Forelimb muscle (tissue), 1 donor: ENCODE data around the gene TMEM132D. TPM values are rescaled to one million over a fixed set of nuclear protein-coding genes. Genes with fewer than 3 reads are reported as not detected.
"Not testable (repeated sequence)": the region's sequence is repeated elsewhere in the genome, so short reads cannot be mapped to it uniquely, and the experiment has no call there.

ENCODE experiments used
- DNase-seq: peaks from one replicate; pipeline ENCODE4 v3.0.0-alpha.2; 2013; ENCODE audit warnings: low read depth
- polyA plus RNA-seq: library from polyadenylated mRNA; unstranded; fragments of 120-200 nt; gene quantifications from one replicate; pipeline ENCODE4 v1.2.1, GENCODE V29; 2013; ENCODE audit not compliant: insufficient read length

The TMEM132D gene
- polyA plus RNA-seq, 1 donor, result 0.52 TPM

GRCh38 chr12:129592449-129592848 is 311.4 kb downstream of the TMEM132D start:
- no peak for DNase-seq

DNA sequence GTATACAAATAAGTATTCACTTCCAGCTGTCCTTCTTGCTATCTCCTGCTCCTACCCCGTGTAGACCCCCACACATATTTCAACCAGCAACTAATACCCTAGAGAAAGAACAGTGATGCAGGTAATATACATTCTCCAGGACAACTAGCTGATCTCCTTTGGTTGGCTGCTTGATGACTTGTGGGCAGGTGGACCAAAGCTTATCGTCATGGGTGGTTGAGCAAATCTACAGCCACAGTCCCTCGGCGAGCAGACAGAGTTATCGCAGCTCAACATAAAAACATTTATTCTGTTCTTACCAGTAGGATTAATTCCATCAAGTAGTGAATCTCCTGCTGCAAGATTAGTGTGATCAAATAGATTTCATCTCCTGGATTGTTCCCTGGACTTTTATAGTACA is 314.3 kb downstream of the TMEM132D start:
- no peak for DNase-seq

DNA sequence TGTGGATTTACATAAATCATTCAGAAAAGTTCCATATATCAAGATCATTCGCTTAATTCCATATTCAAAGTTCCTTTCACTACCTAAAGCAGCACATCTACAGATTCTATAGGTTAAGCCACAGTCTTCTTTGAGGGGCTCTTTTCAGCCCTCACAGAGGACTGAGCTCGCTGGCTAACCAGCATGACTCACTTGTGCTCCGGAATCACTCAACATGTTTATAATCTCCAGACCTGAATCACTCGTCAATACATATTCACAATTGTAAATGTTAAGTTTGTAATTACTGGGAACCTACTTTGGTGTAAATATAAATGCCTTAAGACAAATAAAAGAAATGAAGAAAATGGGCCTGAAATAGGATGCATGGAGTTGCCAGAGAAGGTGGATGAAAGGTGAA is 315.7 kb downstream of the TMEM132D start:
- no peak for DNase-seq

DNA sequence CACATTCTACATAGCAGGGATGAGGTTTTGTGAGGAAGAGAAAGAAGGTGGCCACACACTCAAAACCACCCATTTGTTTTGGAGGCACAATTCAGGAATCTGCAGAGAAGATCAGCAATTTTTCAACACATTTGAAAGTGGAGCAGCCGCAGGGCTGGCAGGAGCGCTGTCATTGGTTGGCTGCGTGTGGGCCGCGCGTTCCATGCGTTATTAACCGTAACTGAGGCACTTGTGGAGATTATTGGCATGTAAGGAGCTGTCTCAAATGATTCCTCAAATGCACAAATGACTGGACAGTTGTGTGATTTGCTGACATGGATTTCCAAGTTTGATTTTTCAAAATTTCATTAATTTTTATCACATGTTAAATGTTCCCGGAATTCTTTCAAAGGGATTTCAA is 318.5 kb downstream of the TMEM132D start:
- no peak for DNase-seq

DNA sequence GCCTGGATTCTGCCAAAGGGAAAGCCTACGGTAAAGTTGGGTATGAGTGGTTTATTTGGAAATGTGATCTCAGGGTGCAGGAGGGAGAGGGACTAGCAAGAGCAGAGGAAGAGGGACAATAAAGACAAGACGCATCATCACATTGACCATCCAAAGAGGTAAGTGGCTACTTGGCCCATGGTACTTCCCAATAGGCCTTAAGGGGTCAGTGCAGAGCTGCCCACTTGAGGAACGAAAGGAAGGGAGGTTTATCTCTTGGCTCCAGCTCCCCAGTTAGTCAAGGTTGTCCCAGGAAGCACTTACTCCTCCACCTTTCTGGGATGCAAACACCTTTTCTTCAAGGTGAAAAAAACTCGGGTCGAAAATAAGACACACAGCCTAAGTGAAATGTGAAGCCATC is 323.9 kb downstream of the TMEM132D start:
- DNase-seq, result no peak

DNA sequence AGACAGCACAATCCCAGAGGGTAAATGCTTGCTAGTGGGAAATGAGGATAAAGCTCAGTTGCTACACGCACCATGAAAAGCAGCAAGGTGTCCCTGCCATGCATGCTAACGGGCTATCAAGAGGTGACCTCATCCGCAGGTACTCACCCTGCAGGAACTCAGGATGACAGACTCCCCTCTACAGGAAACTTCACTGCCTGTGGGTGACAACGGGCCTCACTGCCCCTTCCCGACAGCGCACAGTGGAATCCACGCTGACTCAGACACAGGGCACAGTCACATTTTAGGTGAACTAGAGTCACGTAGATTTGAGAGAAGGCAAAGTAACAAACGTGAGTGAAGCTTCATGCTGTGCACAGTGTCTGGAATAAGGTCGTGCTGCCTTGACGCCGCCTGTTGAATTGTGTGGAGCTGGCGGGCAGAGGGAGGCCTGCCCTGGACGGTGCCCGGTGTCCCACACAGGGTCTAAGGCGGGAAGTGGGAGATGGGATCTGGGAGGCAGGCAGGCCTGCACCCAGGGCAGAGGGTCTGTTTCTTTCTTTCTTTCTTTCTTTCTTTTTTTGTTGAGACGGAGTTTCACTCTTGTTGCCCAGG is 331.8 kb downstream of the TMEM132D start:
- DNase-seq, result no peak

GRCh38 chr12:129570796-129571400 is 332.9 kb downstream of the TMEM132D start:
- DNase-seq, result no peak

DNA sequence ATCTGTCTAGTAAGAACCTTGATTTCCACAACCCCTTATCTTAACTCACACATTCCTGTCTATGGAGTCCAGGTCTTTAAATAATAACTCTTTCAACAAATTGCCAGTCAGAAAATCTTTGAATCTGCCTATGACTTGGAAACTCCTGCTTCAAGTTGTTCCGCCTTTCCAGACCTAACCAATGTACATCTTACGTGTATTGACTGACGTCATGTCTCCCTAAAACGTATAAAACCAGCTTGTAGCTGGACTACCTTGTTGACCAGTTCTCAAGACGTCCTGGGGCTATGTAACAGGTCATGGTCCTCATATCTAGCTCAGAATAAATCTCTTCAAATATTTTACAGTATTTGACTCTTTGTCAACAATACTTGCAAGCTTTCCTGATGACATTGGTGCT is 337.0 kb downstream of the TMEM132D start:
- no peak for DNase-seq

DNA sequence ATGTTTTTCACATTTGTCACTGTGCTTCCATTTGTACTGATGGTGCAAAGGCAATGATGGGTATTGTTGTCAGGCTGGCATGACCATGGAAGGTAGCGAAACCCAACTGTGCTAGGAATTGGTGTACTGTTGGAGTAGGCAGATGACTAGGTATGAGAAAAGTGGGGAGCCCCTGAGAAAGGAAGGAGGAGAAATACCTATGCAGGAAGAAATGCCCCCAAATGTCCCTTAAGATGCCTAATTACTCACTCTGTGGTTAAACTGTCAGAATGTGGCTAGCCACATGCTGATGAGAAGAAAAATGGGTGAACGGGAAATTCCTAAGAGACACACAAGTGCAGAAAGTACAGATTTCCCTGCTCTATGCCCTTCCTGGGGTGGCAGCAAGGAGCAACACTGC is 339.1 kb downstream of the TMEM132D start:
- DNase-seq, result no peak

DNA sequence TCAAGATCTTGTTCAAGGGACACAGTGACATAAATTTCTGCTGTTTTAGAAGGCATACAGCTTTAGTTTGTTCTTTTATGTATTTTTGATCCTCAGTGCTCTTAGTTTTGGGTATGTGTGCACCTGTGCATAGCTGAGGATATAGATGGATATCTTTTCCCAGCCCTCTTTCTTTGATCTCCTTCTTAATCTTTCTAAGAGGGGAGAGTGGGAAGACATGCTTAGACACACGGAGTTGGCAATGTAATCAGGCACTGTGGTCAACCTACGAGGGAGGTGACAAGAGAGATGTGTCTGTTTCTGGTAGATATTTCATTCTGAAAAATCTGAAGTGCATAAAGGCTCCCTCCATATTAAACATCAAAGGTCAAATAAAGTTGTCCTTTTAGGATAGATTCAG is 340.6 kb downstream of the TMEM132D start:
- DNase-seq, result no peak

GRCh38 chr12:129561304-129561703 is 342.5 kb downstream of the TMEM132D start:
- DNase-seq, result no peak

GRCh38 chr12:129559776-129560175 is 344.0 kb downstream of the TMEM132D start:
- peak; percentile 9 for DNase-seq

- no peak for DNase-seq
Measured at GRCh38 chr12:129558036-129558435, 345.8 kb downstream of the TMEM132D start.

- no peak for DNase-seq
Measured at GRCh38 chr12:129556082-129556481, 347.7 kb downstream of the TMEM132D start.

DNA sequence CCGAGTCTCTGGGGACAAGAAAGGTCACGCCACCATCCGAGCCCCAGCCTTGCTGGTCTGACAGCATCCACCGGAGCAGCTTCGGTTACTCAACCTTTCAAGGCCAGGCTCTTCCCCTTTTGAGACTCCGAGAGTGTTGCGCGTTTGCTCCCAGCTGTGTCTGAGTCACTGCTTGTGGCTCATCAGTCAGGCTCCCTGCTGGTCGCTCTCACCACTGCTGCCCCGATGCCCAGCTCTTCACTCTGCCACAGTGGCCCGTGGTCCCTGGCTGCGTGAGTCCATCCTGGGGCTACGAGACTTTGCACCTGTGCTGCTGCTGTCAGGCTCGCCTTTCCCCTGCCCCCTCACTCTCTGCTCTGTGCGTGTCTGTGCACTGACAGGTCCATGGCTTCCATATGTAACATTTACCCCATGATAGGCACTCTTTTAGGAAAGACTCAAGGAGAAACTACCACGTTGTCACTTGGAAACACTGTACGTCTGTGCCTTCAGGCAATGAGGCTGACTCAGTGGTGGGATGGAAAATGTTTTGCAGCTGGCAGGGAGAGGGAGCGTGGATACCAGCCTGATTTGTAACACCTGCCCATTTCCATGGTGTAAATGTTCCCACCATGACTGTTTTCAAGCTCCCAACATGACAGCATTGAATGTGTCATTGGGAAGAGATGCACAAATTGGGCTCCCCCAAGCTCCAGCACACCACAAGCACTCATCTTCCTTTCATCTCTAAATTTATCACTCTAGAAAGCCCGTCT is 350.7 kb downstream of the TMEM132D start:
- DNase-seq, result no peak

GRCh38 chr12:129551441-129551840 is 352.4 kb downstream of the TMEM132D start:
- no peak for DNase-seq

DNA sequence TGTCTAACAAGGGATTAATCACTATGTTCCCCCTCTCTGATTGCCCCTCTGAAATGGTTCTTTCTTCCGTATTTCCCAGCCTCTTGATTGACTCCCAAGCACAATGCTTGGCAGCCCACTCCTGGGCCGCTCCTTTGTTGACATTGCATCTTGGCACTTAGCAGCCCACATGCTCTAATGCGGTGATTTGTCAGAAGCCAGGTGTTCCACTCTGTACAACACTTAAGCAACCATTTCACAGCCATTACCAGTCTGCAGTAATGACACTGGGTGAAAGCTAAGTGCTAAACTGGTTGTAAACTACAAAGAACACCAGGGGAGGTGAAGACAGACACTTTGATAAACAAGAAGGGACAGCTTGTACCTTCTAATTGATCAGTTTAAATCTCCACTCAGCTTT is 353.5 kb downstream of the TMEM132D start:
- no peak for DNase-seq

- no peak for DNase-seq
Measured at GRCh38 chr12:129549656-129550055, 354.2 kb downstream of the TMEM132D start.

GRCh38 chr12:129549020-129549419 is 354.8 kb downstream of the TMEM132D start:
- not testable (repeated sequence) for DNase-seq

DNA sequence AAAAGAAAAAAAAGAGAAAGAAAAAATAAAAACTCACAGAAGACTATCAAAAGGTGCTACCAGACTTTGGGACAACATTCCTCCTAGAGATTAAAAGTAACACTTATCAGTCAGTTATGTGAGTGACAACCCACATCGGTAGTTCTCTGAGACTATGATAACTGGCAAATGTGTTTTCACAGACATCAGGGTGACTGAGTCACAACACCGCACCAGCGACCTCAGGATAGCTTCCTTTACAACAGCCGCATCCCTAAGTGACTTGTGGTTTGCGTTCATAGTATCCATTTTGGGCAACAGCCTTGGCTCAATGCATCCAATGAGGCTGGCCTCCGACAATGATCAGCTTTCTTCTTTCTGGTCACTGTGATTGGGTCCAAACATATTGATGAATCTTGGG is 359.1 kb downstream of the TMEM132D start:
- DNase-seq, result no peak

- DNase-seq, result no peak
Measured at GRCh38 chr12:129540954-129541353, 362.9 kb downstream of the TMEM132D start.

- no peak for DNase-seq
Measured at GRCh38 chr12:129540249-129540648, 363.6 kb downstream of the TMEM132D start.

DNA sequence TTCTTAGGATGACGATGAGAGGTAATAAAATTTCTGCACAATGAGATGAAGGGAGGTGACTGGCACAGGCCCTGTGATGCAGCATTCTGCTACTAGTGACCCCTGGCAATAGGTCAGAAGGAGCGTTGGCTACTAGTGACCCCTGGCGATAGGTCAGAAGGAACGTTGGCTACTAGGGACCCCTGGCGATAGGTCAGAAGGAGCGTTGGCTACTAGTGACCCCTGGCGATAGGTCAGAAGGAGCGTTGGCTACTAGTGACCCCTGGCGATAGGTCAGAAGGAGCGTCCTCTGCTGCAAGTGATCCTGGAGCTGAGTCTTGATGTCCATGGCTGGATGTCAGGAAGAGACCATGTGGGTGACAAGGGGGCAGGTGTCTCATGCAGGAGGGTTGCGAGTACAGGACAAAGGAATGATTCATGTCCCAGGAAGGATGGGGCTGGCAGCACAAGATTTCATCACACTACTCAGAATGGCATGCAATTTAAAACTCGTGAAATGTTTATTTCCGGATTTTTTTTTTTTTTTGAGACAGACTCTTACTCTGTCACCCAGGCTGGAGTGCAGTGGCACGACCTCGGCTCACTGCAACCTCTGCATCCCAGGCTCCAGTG is 365.0 kb downstream of the TMEM132D start:
- not testable (repeated sequence) for DNase-seq
